Stimulated activated CD8-positive, alpha-beta memory T cell treated with anti-CD3 and anti-CD28 coated beads, Interleukin-4, amount 100 ng/mL, for 48 hours (primary cell): ENCODE measurements around the gene HMMR.

ENCODE experiments used
- DNase-seq: peaks from one replicate; pipeline ENCODE4 v3.0.0-alpha.2; 2020

Gene HMMR

GRCh38 chr5:163458778-163459385, 1.6 kb upstream of the HMMR start:
- DNase-seq = no peak

DNA sequence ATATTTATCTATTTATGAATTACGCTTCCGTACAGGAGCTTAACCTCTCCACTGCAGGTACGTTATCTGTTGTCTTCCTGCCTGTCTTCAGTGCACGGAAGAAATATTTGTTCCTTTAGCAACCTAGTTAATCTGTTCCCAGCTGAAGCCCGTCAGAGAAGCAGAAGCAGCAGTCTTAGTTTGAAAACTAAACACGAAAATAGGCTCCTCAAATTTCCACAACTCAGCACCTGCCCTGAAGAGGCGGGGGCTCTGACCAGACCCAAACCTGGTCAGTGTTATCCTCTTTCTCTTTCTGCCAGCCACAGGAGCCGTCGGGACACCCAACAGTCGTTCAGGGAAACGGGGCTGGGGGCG, 992 bp upstream of the HMMR start:
- no peak for DNase-seq

GRCh38 chr5:163459819-163460561, 442 bp upstream of the HMMR start, which contains the start of gene NUDCD2:
Gene NUDCD2, minus strand, starts transcription at chr5:163460102. Its CDS starts 52 bp downstream, at chr5:163460050.
- peak; percentile 94 for DNase-seq

GRCh38 chr5:163463063-163463435, 2.6 kb downstream of the HMMR start:
- no peak for DNase-seq

DNA sequence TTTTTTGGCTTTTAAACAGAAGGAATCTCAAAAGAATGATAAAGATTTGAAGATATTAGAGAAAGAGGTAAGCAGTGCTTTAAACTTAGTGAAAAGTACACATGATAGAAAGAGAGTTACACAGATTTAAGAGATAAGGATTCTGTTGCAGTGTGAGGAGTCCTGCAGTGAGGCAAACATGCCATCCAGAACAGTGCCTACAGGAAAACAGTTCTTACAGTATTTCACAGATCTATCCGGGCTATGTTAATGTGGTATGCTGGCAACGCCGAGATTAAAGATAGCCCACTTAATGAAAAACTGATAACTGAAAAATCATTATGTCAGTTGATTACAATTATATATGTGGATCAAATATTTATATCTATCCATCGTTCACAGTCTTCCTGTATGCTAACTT, 7.2 kb downstream of the HMMR start:
- no peak for DNase-seq

DNA sequence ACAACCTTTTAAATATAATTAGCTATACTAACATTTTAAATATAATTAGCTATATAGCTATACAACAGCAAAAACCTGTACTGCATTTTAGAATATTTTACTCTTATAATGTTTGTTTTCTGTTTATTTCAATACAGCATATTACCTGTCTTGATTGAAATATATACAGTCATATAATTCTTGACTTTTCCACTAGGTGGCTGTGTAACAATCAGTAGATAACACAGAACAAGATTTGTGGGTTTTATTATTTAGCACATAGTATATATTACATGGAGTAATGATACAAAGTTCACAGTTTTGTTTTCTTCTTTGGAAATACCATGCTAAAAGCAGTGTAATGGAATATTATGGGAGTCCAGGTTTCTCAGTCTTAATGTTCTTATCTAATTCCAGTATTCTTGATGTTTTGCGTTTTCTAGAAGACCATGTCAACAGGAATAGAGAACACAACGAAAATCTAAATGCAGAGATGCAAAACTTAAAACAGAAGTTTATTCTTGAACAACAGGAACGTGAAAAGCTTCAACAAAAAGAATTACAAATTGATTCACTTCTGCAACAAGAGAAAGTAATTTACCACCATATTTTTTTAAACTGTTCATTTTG, 13.3 kb downstream of the HMMR start:
- DNase-seq = no peak

DNA sequence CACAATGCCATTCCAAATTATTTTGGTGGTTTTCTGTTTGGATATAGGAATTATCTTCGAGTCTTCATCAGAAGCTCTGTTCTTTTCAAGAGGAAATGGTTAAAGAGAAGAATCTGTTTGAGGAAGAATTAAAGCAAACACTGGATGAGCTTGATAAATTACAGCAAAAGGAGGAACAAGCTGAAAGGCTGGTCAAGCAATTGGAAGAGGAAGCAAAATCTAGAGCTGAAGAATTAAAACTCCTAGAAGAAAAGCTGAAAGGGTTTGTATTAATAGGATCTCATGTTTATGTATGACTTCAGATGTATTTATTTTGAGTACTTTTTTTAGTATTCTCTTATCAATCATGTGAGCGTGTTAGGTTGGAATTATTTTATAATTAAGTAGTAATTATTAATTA, 15.0 kb downstream of the HMMR start:
- no peak for DNase-seq

GRCh38 chr5:163478126-163478981, 17.9 kb downstream of the HMMR start:
- no peak for DNase-seq

DNA sequence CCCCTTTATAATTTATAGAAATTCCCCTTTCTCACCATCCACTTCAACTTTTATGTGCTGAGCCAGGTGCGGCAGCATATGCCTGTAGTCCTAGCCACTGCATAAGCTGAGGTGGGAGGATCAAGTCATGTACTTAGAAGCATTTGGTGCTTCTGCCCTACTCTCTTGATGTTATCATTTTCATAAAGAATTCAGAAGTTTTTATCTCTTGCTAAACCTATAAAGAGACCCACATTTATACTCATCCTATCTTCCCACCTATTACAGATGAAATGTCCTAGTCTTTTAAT, 18.5 kb downstream of the HMMR start:
- no peak for DNase-seq

DNA sequence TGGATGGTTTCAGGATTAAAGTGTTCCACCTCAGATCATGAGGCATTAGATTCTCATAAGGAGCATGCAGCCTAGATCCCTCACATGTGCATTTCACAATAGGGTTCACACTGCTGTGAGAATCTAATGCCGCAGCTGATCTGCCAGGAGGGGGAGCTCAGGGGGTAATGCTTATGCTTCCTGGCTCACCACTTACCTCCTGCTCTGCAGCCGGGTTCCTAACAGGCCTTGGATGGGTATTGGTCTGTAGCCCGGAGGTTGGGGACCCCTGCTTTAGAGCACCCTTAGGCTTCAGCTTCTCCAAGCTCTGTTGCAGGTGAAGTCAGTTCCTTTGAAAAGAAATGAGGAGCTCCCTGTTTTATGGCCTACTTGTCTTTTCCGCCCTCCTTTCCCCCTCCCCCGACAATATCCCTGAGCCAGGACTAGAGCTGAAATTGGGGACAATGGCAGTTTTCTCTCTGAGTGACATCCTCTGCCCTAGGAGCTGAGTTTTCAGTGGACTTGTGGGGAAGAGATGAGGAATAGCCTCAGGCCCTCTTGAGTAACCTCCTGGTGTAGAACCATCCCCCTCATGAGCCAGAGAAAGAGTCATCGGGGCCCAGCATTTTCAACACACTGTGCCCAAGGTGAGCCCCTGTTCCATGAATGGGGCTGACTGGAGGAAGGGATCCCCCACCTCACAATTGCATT, 28.8 kb downstream of the HMMR start:
- DNase-seq = no peak

DNA sequence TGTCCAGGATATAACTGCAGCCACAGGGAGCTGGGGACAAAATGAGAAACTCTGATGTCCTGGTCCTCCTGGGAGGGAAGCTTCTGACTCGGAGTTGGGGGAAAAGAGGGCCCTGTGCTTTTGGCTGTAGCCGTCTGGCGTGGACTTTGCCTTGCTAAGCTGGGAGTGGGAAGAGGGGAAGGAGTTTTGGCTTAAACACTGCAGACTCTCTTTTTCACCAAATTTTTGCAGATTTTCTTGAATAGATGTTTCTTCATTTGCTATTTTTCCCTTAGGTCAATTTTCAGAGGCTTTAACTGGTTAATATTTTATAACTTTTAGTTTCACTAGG, 29.3 kb downstream of the HMMR start:
- no peak for DNase-seq

DNA sequence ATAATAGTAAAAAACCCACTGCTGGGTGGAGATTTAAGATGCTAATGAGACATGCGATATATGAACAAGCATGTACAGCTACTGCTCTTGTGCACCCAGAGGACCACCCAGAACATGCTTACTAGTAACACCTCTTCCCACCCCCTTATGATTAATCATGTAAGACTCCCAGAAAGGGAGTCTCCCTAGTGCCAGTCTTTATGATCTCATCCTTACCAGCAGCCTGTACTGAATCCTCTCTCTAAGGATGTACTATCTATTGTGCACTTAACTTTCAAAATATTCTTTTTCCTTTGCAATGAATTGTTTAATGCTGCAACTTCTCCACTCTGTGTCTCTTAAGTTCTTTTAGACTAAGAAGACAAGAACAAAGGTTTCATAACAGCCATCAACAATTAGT, 35.9 kb downstream of the HMMR start:
- no peak for DNase-seq

DNA sequence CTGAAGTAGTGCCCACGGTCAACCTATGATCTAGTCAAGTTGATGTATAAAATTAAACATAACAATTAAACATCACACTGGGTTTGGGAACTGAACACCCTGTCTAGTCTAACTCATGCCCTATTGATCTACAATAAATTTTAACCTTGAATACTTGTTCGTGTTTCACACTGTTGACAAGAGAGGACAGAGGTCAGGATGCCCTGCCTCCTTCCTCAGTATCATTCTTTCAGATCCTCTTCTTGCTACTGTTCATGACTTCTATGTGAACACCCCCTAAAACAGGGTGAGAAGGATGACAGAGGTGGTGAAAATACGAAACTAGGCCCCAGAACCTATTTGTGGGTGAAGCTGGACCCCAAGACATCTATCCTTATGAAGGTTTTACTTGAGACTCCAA, 36.9 kb downstream of the HMMR start:
- no peak for DNase-seq

DNA sequence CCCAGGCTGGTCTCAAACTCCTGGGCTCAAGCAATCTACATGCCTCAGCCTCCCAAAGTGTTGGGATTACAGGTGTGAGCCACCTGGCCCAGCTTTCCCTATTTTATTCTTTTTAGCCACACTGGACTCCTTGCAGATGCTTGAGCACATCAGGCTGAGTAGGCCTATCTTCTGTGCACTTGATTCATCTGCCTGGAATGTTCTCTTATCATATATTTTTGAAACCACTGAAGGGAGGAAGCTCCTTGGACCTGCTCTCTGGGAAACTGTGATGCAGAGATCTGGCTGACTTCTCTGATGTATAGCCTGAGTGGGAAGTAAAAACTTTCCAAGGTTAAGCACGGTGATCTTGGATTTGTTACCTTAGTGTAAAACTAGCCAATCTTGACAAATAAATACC, 38.5 kb downstream of the HMMR start:
- DNase-seq = no peak

DNA sequence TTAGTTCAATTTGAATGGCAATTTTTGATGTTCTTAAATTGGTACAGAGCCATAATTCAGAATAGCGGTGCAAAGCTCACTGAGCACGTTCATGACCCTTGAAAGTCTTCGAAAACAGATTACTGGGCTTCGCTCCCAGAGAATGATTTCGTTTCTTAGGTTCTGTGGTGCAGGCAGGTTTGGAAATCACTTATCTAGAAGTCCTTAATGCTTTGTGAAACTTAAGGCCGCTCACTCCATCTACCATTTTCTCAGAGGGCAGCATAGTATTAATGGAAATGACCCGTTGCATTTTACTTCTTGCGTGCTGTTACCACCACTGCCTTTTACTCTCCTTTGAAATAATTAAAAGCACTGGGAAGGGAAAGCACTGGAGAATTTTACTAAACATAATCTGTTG, 42.1 kb downstream of the HMMR start:
- no peak for DNase-seq

GRCh38 chr5:163503106-163504078, 43.0 kb downstream of the HMMR start:
- peak; percentile 46 for DNase-seq

DNA sequence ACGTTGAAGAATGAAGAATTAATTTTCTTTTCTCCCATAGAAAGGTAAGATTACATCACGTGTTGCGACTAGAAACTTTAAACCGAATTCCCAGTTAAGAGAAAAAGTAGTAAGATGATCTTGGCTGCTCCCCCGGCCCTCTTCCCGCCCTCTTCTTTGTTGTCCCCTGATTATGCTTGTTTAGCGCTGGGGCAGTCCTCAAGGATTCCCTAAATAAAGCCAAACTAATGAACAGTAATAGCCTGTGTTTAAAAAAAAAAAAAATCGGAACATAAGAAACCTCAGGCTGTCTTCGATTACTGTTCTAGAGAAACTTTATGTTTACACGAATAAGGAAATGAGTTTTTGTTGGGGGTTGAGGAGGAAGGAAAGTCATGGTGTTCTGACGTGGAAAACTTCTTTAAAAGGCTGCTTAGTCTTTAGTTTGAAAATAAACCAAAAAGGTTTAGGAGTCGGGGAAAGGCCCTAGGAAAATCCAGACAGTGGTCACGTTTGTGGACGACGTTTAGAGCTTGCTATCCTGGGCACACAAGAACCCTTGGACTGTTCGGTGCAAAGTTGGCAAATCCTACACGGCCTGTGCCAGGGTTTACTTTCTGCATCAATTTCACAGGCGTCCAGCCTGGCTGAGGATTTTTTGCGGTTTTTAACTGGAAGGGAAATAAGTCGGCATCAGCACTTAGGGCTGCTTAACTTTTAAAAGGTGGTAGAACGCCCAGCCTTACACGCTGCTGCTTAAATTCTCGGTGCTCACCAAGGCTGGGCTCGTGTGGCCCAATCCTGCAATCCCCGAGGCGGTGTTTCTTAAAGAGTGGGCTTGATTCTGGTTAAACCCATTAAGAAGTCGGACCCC, 43.9 kb downstream of the HMMR start:
- DNase-seq = peak; percentile 63

- no peak for DNase-seq
Measured at GRCh38 chr5:163505049-163505367, 44.6 kb downstream of the HMMR start.

DNA sequence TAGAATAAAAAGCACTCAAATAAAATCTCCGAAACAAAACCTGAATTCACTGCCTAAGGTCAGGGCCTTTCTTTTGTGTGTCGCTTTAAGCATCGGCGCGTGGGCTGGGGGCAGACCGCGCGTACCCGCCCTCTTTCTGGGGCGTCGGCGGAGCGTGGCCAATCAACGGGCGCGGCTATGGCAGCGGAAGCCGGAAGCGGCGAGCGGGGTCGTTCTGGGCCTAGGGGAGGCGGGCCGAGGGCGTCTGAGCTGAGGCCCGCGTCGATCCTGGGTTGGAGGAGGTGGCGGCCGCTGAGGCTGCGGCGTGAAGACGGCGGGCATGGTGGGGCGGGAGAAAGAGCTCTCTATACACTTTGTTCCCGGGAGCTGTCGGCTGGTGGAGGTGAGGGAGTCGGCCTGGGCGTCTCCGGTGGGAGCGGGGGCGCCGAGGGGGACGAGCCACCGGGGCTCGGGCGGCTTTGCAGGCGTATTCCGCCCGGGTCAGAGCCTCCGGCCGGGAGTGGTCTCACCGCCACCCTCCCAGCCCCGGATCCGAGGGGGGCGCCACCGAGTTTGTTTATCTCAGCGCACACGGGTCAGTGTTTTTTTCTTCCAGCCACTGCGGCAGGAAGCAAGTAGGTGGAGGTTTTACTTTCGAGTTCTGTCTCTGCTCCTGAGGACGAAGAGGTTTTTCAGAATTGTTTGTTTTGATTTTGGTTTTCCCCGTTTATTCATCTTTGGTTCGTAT, 45.1 kb downstream of the HMMR start, which contains the start of gene MAT2B:
TSS of gene MAT2B (plus strand) at position 252 of the 727 bp plus-strand sequence. CDS start at position 320, 68 bp downstream.
- peak; percentile 94 for DNase-seq

DNA sequence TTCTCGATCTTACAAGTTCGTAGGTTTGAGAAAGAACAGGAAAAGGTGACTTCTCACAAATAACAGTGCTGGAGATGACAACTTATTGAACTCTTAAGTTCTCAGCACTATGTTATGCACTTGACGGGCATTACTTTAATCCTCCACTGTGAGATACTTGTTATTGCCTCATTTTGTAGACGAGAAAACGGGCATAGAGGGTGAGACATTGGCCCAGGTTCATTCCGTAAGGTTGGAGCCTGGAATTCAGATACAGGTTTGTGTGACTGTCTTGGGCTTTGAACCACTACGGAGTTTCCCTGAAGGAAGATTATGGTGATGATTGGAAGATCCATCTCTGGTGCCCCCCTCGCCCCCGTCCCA, 45.6 kb downstream of the HMMR start:
- DNase-seq = peak; percentile 33
